GM12865 (cell line): Measurements from ENCODE around the gene RAB27A.
"Not testable (repeated sequence)": the region's sequence is repeated elsewhere in the genome, so short reads cannot be mapped to it uniquely, and the experiment has no call there.

Experiments used
- DNase-seq: peaks from one replicate; pipeline ENCODE4 v3.0.0; 2010; ENCODE audit warnings: low read depth
- H3K4me3 ChIP-seq: 2 replicates; pipeline ENCODE4 v1.5.1; 2011; ENCODE audit warnings: mild to moderate bottlenecking, low read depth, low read length, control low read depth
- CTCF ChIP-seq: IDR thresholded peaks from 2 replicates; pipeline ENCODE4 v1.5.1; 2011; ENCODE audit warnings: low read length, control low read depth, low read depth, inconsistent platforms; ENCODE audit not compliant: insufficient read depth; ENCODE audit errors: missing control alignments

The RAB27A gene

GRCh38 chr15:55320238-55320550 lies 30.6 kb upstream of the RAB27A start:
- no peak for TF ChIP-seq CTCF

GRCh38 chr15:55319537-55320237 lies 30.1 kb upstream of the RAB27A start:
- H3K4me3 ChIP-seq: peak overlapping the region; percentile 87
- no peak for TF ChIP-seq CTCF
- DNase-seq: peak; percentile 79

More at GRCh38 chr15:55320238-55320550, 30.6 kb upstream of the RAB27A start:
- H3K4me3 ChIP-seq: peak overlapping the region; percentile 87
- no peak for DNase-seq

GRCh38 chr15:55318588-55319494 lies 29.2 kb upstream of the RAB27A start, which contains the start of the genes PIGB and PIGBOS1:
TSS of gene PIGB (plus strand) at chr15:55319222. CDS start at chr15:55319251, 29 bp downstream.
TSS of gene PIGBOS1 (minus strand) at chr15:55319123. CDS start at chr15:55317792, 1,331 bp downstream.
- no peak for TF ChIP-seq CTCF
- peak; percentile 95 for DNase-seq

GRCh38 chr15:55302801-55303200 lies 13.2 kb upstream of the RAB27A start:
- not testable (repeated sequence) for DNase-seq, H3K4me3 ChIP-seq

More at GRCh38 chr15:55318588-55319494, 29.2 kb upstream of the RAB27A start, which contains the start of the genes PIGB and PIGBOS1:
- peak within 1 kb of the TSS; percentile 87 for H3K4me3 ChIP-seq

- no peak for DNase-seq
- no peak overlapping the region for H3K4me3 ChIP-seq
- no peak for TF ChIP-seq CTCF
These were observed 7.7 kb upstream of the RAB27A start for GRCh38 chr15:55297315-55297714.

- peak; percentile 85 for DNase-seq
- H3K4me3 ChIP-seq: peak overlapping the region; percentile 77
- peak; percentile 89 for TF ChIP-seq CTCF
These were observed 980 bp upstream of the RAB27A start for GRCh38 chr15:55290528-55291057.

GRCh38 chr15:55289011-55289745 lies 435 bp downstream of the RAB27A start:
- peak; percentile 34 for DNase-seq
- H3K4me3 ChIP-seq: peak overlapping the region; percentile 77
- TF ChIP-seq CTCF: no peak
